GM12878 (cell line): ENCODE measurements around the gene KDM3B. TPM values are rescaled to one million over a fixed set of nuclear protein-coding genes. Genes with fewer than 3 reads are reported as not detected.

ENCODE experiments used
- BCL11A ChIP-seq: IDR thresholded peaks from 2 replicates; pipeline ENCODE4 v1.6.1; 2011; ENCODE audit warnings: low read depth, low read length
- CTCF ChIP-seq, 3 experiments: IDR thresholded peaks in 2 of 3; conservative IDR thresholded peaks in 1 of 3; 2 replicates each; pipeline ENCODE4 v1.5.1; 2011; ENCODE audit warnings: low read depth in 3 of 3, low read length in 3 of 3, mild to moderate bottlenecking in 3 of 3, control low read depth in 2 of 3, moderate library complexity in 2 of 3, inconsistent platforms in 1 of 3, mixed read lengths in 1 of 3; ENCODE audit not compliant: control insufficient read depth in 2 of 3, insufficient read depth in 1 of 3; ENCODE audit errors: extremely low read depth in 1 of 3
- E2F8 ChIP-seq: fragments of 450-650 bp; IDR thresholded peaks from 2 replicates; pipeline ENCODE4 v1.6.1; 2018; ENCODE audit warnings: mild to moderate bottlenecking, low read depth, moderate library complexity; ENCODE audit not compliant: partially characterized antibody
- EED ChIP-seq: sonication (generic); IDR thresholded peaks from 2 replicates; pipeline ENCODE4 v1.6.1; 2016; ENCODE audit warnings: antibody characterized with exemption, low read depth
- EP300 ChIP-seq, 2 experiments: fragments of 150-350 bp in 1 of 2; IDR thresholded peaks; 2 replicates each; pipeline ENCODE4 v1.6.1; 2011 to 2012; ENCODE audit warnings: low read depth in 2 of 2, low read length in 2 of 2, borderline replicate concordance in 1 of 2, improper control_type of control experiment in 1 of 2, inconsistent platforms in 1 of 2; ENCODE audit not compliant: control insufficient read depth in 1 of 2
- FOS ChIP-seq: IDR thresholded peaks from 3 replicates; pipeline ENCODE4 v1.6.1; 2011; ENCODE audit warnings: borderline replicate concordance; ENCODE audit not compliant: insufficient read length; ENCODE audit errors: extremely low read depth
- NFIC ChIP-seq: IDR thresholded peaks from 2 replicates; pipeline ENCODE4 v1.6.1; 2012; ENCODE audit warnings: low read depth, mild to moderate bottlenecking, inconsistent platforms, low read length, moderate library complexity
- NFYB ChIP-seq: IDR thresholded peaks from 2 replicates; pipeline ENCODE4 v1.6.1; 2011; ENCODE audit warnings: low read depth, mild to moderate bottlenecking, low read length, improper control_type of control experiment, moderate library complexity; ENCODE audit not compliant: insufficient read depth
- NKRF ChIP-seq: fragments of 450-650 bp; conservative IDR thresholded peaks from 2 replicates; pipeline ENCODE4 v1.6.1; 2017; ENCODE audit warnings: mild to moderate bottlenecking, moderate library complexity
- PKNOX1 ChIP-seq: fragments of 450-650 bp; IDR thresholded peaks from 2 replicates; pipeline ENCODE4 v1.6.1; 2016; ENCODE audit warnings: mild to moderate bottlenecking
- POLR2AphosphoS5 ChIP-seq: IDR thresholded peaks from 2 replicates; pipeline ENCODE4 v1.6.1; 2011; ENCODE audit warnings: mild to moderate bottlenecking, low read length, inconsistent platforms
- SMC3 ChIP-seq: IDR thresholded peaks from 2 replicates; pipeline ENCODE4 v1.6.1; 2011; ENCODE audit warnings: low read length, improper control_type of control experiment, borderline replicate concordance
- SRF ChIP-seq, 2 experiments: IDR thresholded peaks; 2 replicates each; pipeline ENCODE4 v1.6.1; 2011; ENCODE audit warnings: low read depth in 2 of 2, low read length in 2 of 2, mild to moderate bottlenecking in 1 of 2, moderate library complexity in 1 of 2
- STAT3 ChIP-seq: IDR thresholded peaks from 2 replicates; pipeline ENCODE4 v1.6.1; 2011; ENCODE audit warnings: low read depth, low read length, improper control_type of control experiment
- YBX1 ChIP-seq: fragments of 450-650 bp; IDR thresholded peaks from 2 replicates; pipeline ENCODE4 v1.6.1; 2016; ENCODE audit warnings: antibody characterized with exemption
- ZBED1 ChIP-seq: IDR thresholded peaks from 2 replicates; pipeline ENCODE4 v1.6.1; 2016; ENCODE audit warnings: borderline replicate concordance
- ZBTB33 ChIP-seq: fragments of 450-650 bp; IDR thresholded peaks from 2 replicates; pipeline ENCODE4 v1.6.1; 2017; ENCODE audit warnings: mild to moderate bottlenecking
- ZNF207 ChIP-seq: fragments of 450-650 bp; IDR thresholded peaks from 2 replicates; pipeline ENCODE4 v1.6.1; 2014; ENCODE audit warnings: antibody characterized with exemption, mild to moderate bottlenecking, borderline replicate concordance
- ZSCAN29 ChIP-seq: fragments of 450-650 bp; IDR thresholded peaks from 2 replicates; pipeline ENCODE4 v1.6.1; 2017; ENCODE audit warnings: mild to moderate bottlenecking, moderate library complexity
- polyA plus RNA-seq, 11 experiments: library from polyadenylated mRNA; depleted of rRNA in 4 of 11; unstranded in 6 of 11; stranded (reverse) in 5 of 11; fragments of >200 nt; fragmentation: Nextera tagmentation in 4 of 11; fragmentation: Illumina TruSeq in 1 of 11; extraction: Ambion mirVana in 4 of 11; extraction: Trizol in 1 of 11; gene quantifications; 1 replicate in 1 of 11; 2 replicates in 10 of 11; pipeline versions ENCODE4 v1.2.1 to v1.2.3, GENCODE V29; 2011 to 2016; ENCODE audit warnings: inconsistent platforms in 2 of 11, missing spikeins in 2 of 11, low read depth in 1 of 11
- total RNA-seq, 4 experiments: library from RNA; depleted of rRNA in 3 of 4; stranded (reverse); fragments of >200 nt in 3 of 4; fragmentation: Illumina TruSeq in 1 of 4; extraction: Trizol in 1 of 4; gene quantifications; 2 replicates each; pipeline versions ENCODE4 v1.2.1 to v1.2.3, GENCODE V29; 2013 to 2021

The KDM3B gene
- total and polyA plus RNA-seq, 10 of the 15 experiments (the other 5 are each of a cell fraction or from before 2014, with no cell fraction given) = 8.5 to 45.7 (median 29.0) TPM

GRCh38 chr5:138465261-138466124 is 113.0 kb downstream of the KDM3B start, which contains the start of gene EGR1 (continued):
- TF ChIP-seq CTCF (IDR thresholded peaks at IDR 0.05 in 2 of 3, conservative IDR thresholded peaks at IDR 0.05 in 1 of 3; ENCODE audit: control insufficient read depth in 2 of 3, extremely low read depth in 1 of 3, insufficient read depth in 1 of 3, low read depth in 3 of 3, low read length in 3 of 3) = peak in 1 of 3 experiments; percentile 18; a peak in 1 of 6 replicates
- TF ChIP-seq EP300 (IDR thresholded peaks at IDR 0.05; ENCODE audit: borderline replicate concordance in 1 of 2, control insufficient read depth in 1 of 2, low read depth in 2 of 2, low read length in 2 of 2) = no peak
- no peak for TF ChIP-seq NFIC
- peak; percentile 95 for TF ChIP-seq POLR2AphosphoS5
- TF ChIP-seq ZSCAN29 = no peak
- peak; percentile 98 for TF ChIP-seq ZBTB33
- peak; percentile 83 for TF ChIP-seq NKRF
- no peak; the same call in 1 of the 2 replicates for TF ChIP-seq ZNF207
- no peak for TF ChIP-seq E2F8
- no peak for TF ChIP-seq NFYB
- peak; percentile 93 to 98 for TF ChIP-seq SRF (IDR thresholded peaks at IDR 0.05; ENCODE audit: low read depth in 2 of 2, low read length in 2 of 2)
- TF ChIP-seq PKNOX1 = peak; percentile 78
- no peak for TF ChIP-seq SMC3
- no peak for TF ChIP-seq YBX1
- no peak; the same call in 1 of the 2 replicates for TF ChIP-seq ZBED1
- TF ChIP-seq EED = no peak
- TF ChIP-seq FOS = no peak
- TF ChIP-seq BCL11A = no peak
- TF ChIP-seq STAT3 = no peak
